SK-N-MC (cell line): ENCODE results near the gene PEDS1.
"Not testable (repeated sequence)": the region's sequence is repeated elsewhere in the genome, so short reads cannot be mapped to it uniquely, and the experiment has no call there.

Source experiments
- DNase-seq: peaks from one replicate; pipeline ENCODE4 v3.0.0-alpha.2; 2011; ENCODE audit warnings: low read depth, low spot score
- H3K27ac ChIP-seq: fragments of 200-600 bp; sonication (generic); 2 replicates; pipeline ENCODE4 v1.5.1; 2016; ENCODE audit warnings: mixed run types
- H3K36me3 ChIP-seq: fragments of 200-600 bp; sonication (generic); 2 replicates; pipeline ENCODE4 v1.6.1; 2017; ENCODE audit warnings: antibody characterized with exemption, low read length, mixed read lengths; ENCODE audit not compliant: insufficient read depth
- H3K4me3 ChIP-seq: fragments of 200-600 bp; sonication (generic); 2 replicates; pipeline ENCODE4 v1.5.1; 2016
- H3K9ac ChIP-seq: fragments of 200-600 bp; sonication (generic); 2 replicates; pipeline ENCODE4 v1.8.0; 2017; ENCODE audit warnings: mixed run types, mixed read lengths; ENCODE audit not compliant: insufficient read length
- H3K9me3 ChIP-seq: fragments of 200-600 bp; sonication (generic); 2 replicates; pipeline ENCODE4 v1.6.1; 2017; ENCODE audit warnings: low read depth, mild to moderate bottlenecking, antibody characterized with exemption, low read length, moderate library complexity, mixed read lengths
- EZH2 ChIP-seq: fragments of 200-600 bp; sonication (generic); IDR thresholded peaks from one replicate; pipeline ENCODE4 v1.6.1; 2017; ENCODE audit warnings: antibody characterized with exemption
- FOXP2 ChIP-seq: optimal IDR thresholded peaks from 2 replicates; pipeline ENCODE3; 2011; ENCODE audit warnings: mild to moderate bottlenecking, moderate library complexity; ENCODE audit not compliant: insufficient read depth; ENCODE audit errors: extremely low read length, control extremely low read depth
- POLR2AphosphoS5 ChIP-seq: IDR thresholded peaks from 2 replicates; pipeline ENCODE4 v1.6.1; 2012; ENCODE audit warnings: mild to moderate bottlenecking, low read depth, low read length, borderline replicate concordance

Gene PEDS1

GRCh38 chr20:50110141-50111047 is 43.1 kb downstream of the PEDS1 start:
- H3K9ac ChIP-seq, result no peak overlapping the region
- H3K36me3 ChIP-seq, result peaks cover 23% of the 10 kb centered on the region
- H3K27ac ChIP-seq, result 0 out of 2 replicates have a peak overlapping the region, but pooled peaks have one; percentile 19
- TF ChIP-seq FOXP2 (no peak), POLR2AphosphoS5 (no peak), EZH2 (no peak)
- H3K4me3 ChIP-seq, result peak overlapping the region; percentile 97
- DNase-seq, result no peak
- no peaks in the 10 kb centered on the region for H3K9me3 ChIP-seq

GRCh38 chr20:50108556-50109235 is 44.8 kb downstream of the PEDS1 start:
- DNase-seq, result no peak
- peaks cover 23% of the 10 kb centered on the region for H3K36me3 ChIP-seq
- no peak overlapping the region for H3K27ac ChIP-seq
- TF ChIP-seq FOXP2, result no peak
- no peak for TF ChIP-seq POLR2AphosphoS5
- no peak for TF ChIP-seq EZH2
- H3K9me3 ChIP-seq, result no peaks in the 10 kb centered on the region
- H3K9ac ChIP-seq, result no peak overlapping the region
- no peak overlapping the region for H3K4me3 ChIP-seq

GRCh38 chr20:50107796-50108331 is 45.7 kb downstream of the PEDS1 start:
- TF ChIP-seq FOXP2, result no peak
- no peak for TF ChIP-seq POLR2AphosphoS5
- no peak for TF ChIP-seq EZH2
- Histone ChIP-seq H3K27ac (no peak overlapping the region), H3K9ac (no peak overlapping the region)

GRCh38 chr20:50107086-50107660 is 46.4 kb downstream of the PEDS1 start:
- no peak overlapping the region for H3K27ac ChIP-seq
- peaks cover 23% of the 10 kb centered on the region for H3K36me3 ChIP-seq
- TF ChIP-seq POLR2AphosphoS5, result no peak
- TF ChIP-seq EZH2, result no peak
- no peak for TF ChIP-seq FOXP2
- no peak overlapping the region for H3K4me3 ChIP-seq
- no peak overlapping the region for H3K9ac ChIP-seq
- no peaks in the 10 kb centered on the region for H3K9me3 ChIP-seq
- no peak for DNase-seq

More at GRCh38 chr20:50107796-50108331, 45.7 kb downstream of the PEDS1 start:
- Histone ChIP-seq H3K4me3 (no peak overlapping the region), H3K9me3 (no peaks in the 10 kb centered on the region), H3K36me3 (peaks cover 23% of the 10 kb centered on the region)
- no peak for DNase-seq

- not testable (repeated sequence) for DNase-seq, H3K4me3 ChIP-seq, H3K27ac ChIP-seq, H3K9me3 ChIP-seq, H3K9ac ChIP-seq
- peaks cover 23% of the 10 kb centered on the region for H3K36me3 ChIP-seq
Measured at GRCh38 chr20:50106669-50107068, 46.9 kb downstream of the PEDS1 start.
